Osteoblast (primary cell): ENCODE measurements around the gene NRG2. TPM values are rescaled to one million over a fixed set of nuclear protein-coding genes. Genes with fewer than 3 reads are reported as not detected.

Source experiments
- DNase-seq: peaks from one replicate; pipeline ENCODE4 v3.0.0; 2011; ENCODE audit warnings: low spot score, mixed read lengths; ENCODE audit not compliant: insufficient read length; ENCODE audit errors: missing footprints
- H2AFZ ChIP-seq: 2 replicates; pipeline ENCODE4 v1.6.0; 2011; ENCODE audit warnings: mild to moderate bottlenecking, low read length
- H3K27ac ChIP-seq: 2 replicates; pipeline ENCODE4 v1.5.1; 2011; ENCODE audit warnings: mild to moderate bottlenecking, low read depth, low read length, moderate library complexity
- H3K27me3 ChIP-seq: 2 replicates; pipeline ENCODE4 v1.6.0; 2012; ENCODE audit warnings: mild to moderate bottlenecking, control low read depth, inconsistent platforms, low read length, moderate library complexity; ENCODE audit not compliant: insufficient read depth
- H3K36me3 ChIP-seq: 2 replicates; pipeline ENCODE4 v1.5.1; 2011; ENCODE audit warnings: mild to moderate bottlenecking, low read length, control low read depth, moderate library complexity; ENCODE audit not compliant: insufficient read depth
- H3K4me1 ChIP-seq: 2 replicates; pipeline ENCODE4 v1.5.1; 2011; ENCODE audit warnings: mild to moderate bottlenecking, low read length, control low read depth, moderate library complexity; ENCODE audit not compliant: insufficient read depth
- H3K4me2 ChIP-seq: 2 replicates; pipeline ENCODE4 v1.6.0; 2011; ENCODE audit warnings: mild to moderate bottlenecking, low read length; ENCODE audit not compliant: insufficient read depth
- H3K4me3 ChIP-seq: fragments of 200-600 bp; sonication (generic); 3 replicates; pipeline ENCODE4 v1.5.1; 2012; ENCODE audit warnings: mild to moderate bottlenecking, low read length, inconsistent platforms; ENCODE audit not compliant: insufficient read depth
- H3K79me2 ChIP-seq: 2 replicates; pipeline ENCODE4 v1.6.0; 2012; ENCODE audit warnings: mild to moderate bottlenecking, low read length, control low read depth, inconsistent platforms; ENCODE audit not compliant: insufficient read depth
- H3K9me3 ChIP-seq: 2 replicates; pipeline ENCODE4 v1.5.1; 2011; ENCODE audit warnings: low read depth, low read length, control low read depth
- H4K20me1 ChIP-seq: 2 replicates; pipeline ENCODE4 v1.6.0; 2012; ENCODE audit warnings: mild to moderate bottlenecking, low read length, control low read depth; ENCODE audit not compliant: insufficient read depth
- CTCF ChIP-seq: IDR thresholded peaks from 2 replicates; pipeline ENCODE4 v1.5.1; 2011; ENCODE audit warnings: mild to moderate bottlenecking, low read depth, low read length, moderate library complexity; ENCODE audit errors: extremely low read depth
- total RNA-seq: library from RNA; depleted of rRNA; stranded (reverse); fragments of >200 nt; gene quantifications from 2 replicates; pipeline ENCODE4 v1.2.3, GENCODE V29; 2012

NRG2 gene
- total RNA-seq, 1 donor: 0.72 TPM

DNA sequence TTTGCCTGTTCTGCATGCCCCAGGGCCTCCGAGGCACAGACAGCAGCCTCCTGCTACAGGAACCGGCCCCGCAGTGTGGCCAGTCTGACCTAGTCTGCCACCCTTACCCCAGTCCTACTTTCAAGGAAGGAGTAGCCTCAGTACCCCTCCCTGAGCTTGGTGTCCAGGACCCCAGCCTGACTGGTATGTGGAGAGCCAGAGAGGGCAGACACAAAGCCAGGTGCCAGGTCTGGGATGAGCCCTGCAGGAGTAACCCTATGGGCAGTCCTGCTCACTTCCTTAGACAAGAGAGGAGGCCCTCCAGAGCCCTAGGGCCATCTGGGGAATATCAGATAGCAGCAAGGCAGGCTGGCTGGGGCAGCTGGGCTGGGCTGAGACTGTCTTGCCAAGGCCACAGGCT is 67.8 kb downstream of the NRG2 start:
- Histone ChIP-seq H3K27ac (no peak overlapping the region), H2AFZ (no peak overlapping the region), H3K79me2 (no peaks in the 10 kb centered on the region), H3K4me1 (no peaks in the 10 kb centered on the region), H3K9me3 (no peaks in the 10 kb centered on the region), H3K4me2 (no peak overlapping the region), H3K4me3 (no peak overlapping the region), H3K36me3 (no peaks in the 10 kb centered on the region), H3K27me3 (peaks cover 30% of the 10 kb centered on the region), H4K20me1 (no peaks in the 10 kb centered on the region)
- TF ChIP-seq CTCF: no peak
- no peak for DNase-seq

GRCh38 chr5:139974661-139975060 is 68.4 kb downstream of the NRG2 start:
- Histone ChIP-seq H2AFZ (no peak overlapping the region), H3K27me3 (peaks cover 30% of the 10 kb centered on the region), H3K4me3 (no peak overlapping the region), H3K4me2 (no peak overlapping the region), H3K4me1 (no peaks in the 10 kb centered on the region), H3K9me3 (no peaks in the 10 kb centered on the region), H3K36me3 (no peaks in the 10 kb centered on the region), H4K20me1 (no peaks in the 10 kb centered on the region), H3K79me2 (no peaks in the 10 kb centered on the region), H3K27ac (no peak overlapping the region)
- DNase-seq: no peak
- no peak for TF ChIP-seq CTCF

DNA sequence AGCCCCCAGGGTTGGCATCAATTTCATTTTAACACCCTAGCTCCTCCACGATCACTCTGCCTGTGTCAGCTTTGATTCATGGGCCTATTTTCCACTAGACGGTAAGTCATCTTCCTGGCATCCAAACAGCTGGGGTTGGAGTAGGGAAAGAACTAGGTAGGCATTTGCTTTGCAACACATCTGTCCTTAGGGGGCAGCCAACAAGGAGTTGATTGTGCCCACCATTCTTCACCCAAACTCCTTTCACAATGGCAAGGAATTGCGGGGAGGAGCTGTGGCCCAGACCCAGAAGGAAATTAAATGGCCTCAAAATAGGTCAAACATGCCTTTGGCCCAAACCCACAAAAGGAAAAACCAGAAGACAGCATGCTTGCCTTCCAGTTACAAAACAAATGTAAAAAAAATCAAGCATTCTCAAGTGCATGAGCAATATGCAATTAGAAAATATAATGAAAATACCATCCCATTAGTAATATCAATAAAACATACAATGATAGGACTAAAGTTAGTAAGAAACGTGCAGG is 71.8 kb downstream of the NRG2 start:
- DNase-seq: no peak
- peaks cover 29% of the 10 kb centered on the region for H3K27me3 ChIP-seq
- no peak overlapping the region for H3K4me3 ChIP-seq
- H4K20me1 ChIP-seq: no peaks in the 10 kb centered on the region
- H3K4me1 ChIP-seq: no peaks in the 10 kb centered on the region
- H3K36me3 ChIP-seq: no peaks in the 10 kb centered on the region
- no peak overlapping the region for H2AFZ ChIP-seq
- no peak for TF ChIP-seq CTCF
- no peaks in the 10 kb centered on the region for H3K79me2 ChIP-seq
- no peaks in the 10 kb centered on the region for H3K9me3 ChIP-seq
- H3K4me2 ChIP-seq: no peak overlapping the region
- H3K27ac ChIP-seq: no peak overlapping the region

GRCh38 chr5:139969318-139969717 is 73.8 kb downstream of the NRG2 start:
- H3K9me3 ChIP-seq: no peaks in the 10 kb centered on the region
- no peaks in the 10 kb centered on the region for H3K36me3 ChIP-seq
- TF ChIP-seq CTCF: no peak
- no peak overlapping the region for H2AFZ ChIP-seq
- no peak overlapping the region for H3K4me2 ChIP-seq
- H4K20me1 ChIP-seq: no peaks in the 10 kb centered on the region
- H3K4me1 ChIP-seq: no peaks in the 10 kb centered on the region
- no peak for DNase-seq
- no peak overlapping the region for H3K27ac ChIP-seq
- no peak overlapping the region for H3K4me3 ChIP-seq
- no peaks in the 10 kb centered on the region for H3K79me2 ChIP-seq
- H3K27me3 ChIP-seq: peaks cover 28% of the 10 kb centered on the region
